ENCODE measurements around the gene P3H2.
"Not testable (repeated sequence)": the region's sequence is repeated elsewhere in the genome, so short reads cannot be mapped to it uniquely, and the experiment has no call there.

Gene P3H2

GRCh38 chr3:190084983-190085382 lies 35.7 kb downstream of the P3H2 start:
- DNase-seq: no peak

- no peak for DNase-seq
Observed at GRCh38 chr3:190083635-190084034, 37.1 kb downstream of the P3H2 start.

GRCh38 chr3:190081389-190081788 lies 39.3 kb downstream of the P3H2 start:
- DNase-seq: no peak

- DNase-seq: not testable (repeated sequence)
Observed at GRCh38 chr3:190079173-190079572, 41.5 kb downstream of the P3H2 start.

GRCh38 chr3:190077395-190078045 lies 43.2 kb downstream of the P3H2 start:
- no peak for DNase-seq

- no peak for DNase-seq
Observed at GRCh38 chr3:190076601-190077394, 43.9 kb downstream of the P3H2 start.

GRCh38 chr3:190076136-190076535 lies 44.6 kb downstream of the P3H2 start:
- no peak for DNase-seq

GRCh38 chr3:190074817-190075216 lies 45.9 kb downstream of the P3H2 start:
- no peak for DNase-seq

- no peak for DNase-seq
Observed at GRCh38 chr3:190073264-190074008, 47.3 kb downstream of the P3H2 start.

GRCh38 chr3:190072856-190073255 lies 47.8 kb downstream of the P3H2 start:
- no peak for DNase-seq

GRCh38 chr3:190071921-190072320 lies 48.8 kb downstream of the P3H2 start:
- not testable (repeated sequence) for DNase-seq

- DNase-seq: no peak
Observed at GRCh38 chr3:190070622-190071347, 49.9 kb downstream of the P3H2 start.

- no peak for DNase-seq
Observed at GRCh38 chr3:190065204-190065603, 55.5 kb downstream of the P3H2 start.

- no peak for DNase-seq
Observed at GRCh38 chr3:190064659-190065058, 56.0 kb downstream of the P3H2 start.

- no peak for DNase-seq
Observed at GRCh38 chr3:190064112-190064511, 56.6 kb downstream of the P3H2 start.

GRCh38 chr3:190063490-190063889 lies 57.2 kb downstream of the P3H2 start:
- DNase-seq: no peak

GRCh38 chr3:190060192-190060775 lies 60.4 kb downstream of the P3H2 start:
- DNase-seq: no peak

GRCh38 chr3:190059242-190059590 lies 61.5 kb downstream of the P3H2 start:
- no peak for DNase-seq

GRCh38 chr3:190058521-190059241 lies 62.0 kb downstream of the P3H2 start:
- DNase-seq: no peak

- no peak for DNase-seq
Observed at GRCh38 chr3:190056742-190057141, 64.0 kb downstream of the P3H2 start.

- DNase-seq: no peak
Observed at GRCh38 chr3:190055773-190056172, 64.9 kb downstream of the P3H2 start.

Measured in activated CD4-positive, alpha-beta T cell treated with anti-CD3 and anti-CD28 coated beads for 48 hours (primary cell).